ENCODE measurements around the gene NRG3.

Gene NRG3

DNA sequence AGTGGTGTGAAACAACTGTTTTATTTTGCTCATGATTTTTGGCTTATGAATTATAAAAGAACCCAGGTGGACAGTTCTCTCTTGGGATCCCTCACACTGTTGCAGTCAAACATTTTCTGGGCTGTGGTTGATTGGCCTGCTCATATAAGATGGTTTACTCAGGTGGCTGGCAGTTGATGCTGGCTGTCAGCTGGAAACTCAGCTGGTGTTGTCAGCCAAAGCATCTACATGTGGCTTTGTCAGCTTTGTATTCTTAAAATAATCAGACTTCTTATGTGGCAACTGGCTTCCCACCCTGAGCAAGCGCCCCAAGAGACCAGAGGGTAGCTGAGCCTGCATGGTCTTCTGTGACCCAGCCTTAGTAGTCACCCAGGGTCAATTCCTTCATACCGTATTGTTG lies 534.7 kb downstream of the NRG3 start:
- Histone ChIP-seq H3K36me3 (ENCODE audit: control insufficient read depth in 2 of 2, insufficient read depth in 2 of 2, low read length in 2 of 2) (no peaks in the 10 kb centered on the region), H3K27me3 (ENCODE audit: control insufficient read depth in 2 of 2, insufficient read depth in 2 of 2, low read length in 2 of 2) (no peaks in the 10 kb centered on the region), H3K9me3 (ENCODE audit: control insufficient read depth in 2 of 2, low read length in 2 of 2) (no peaks in the 10 kb centered on the region), H3K27ac (ENCODE audit: low read depth in 2 of 2, low read length in 2 of 2) (no peak overlapping the region), H3K4me3 (ENCODE audit: low read length in 2 of 2) (no peak overlapping the region), H3K4me1 (ENCODE audit: control insufficient read depth in 2 of 2, insufficient read depth in 2 of 2, low read length in 2 of 2) (no peaks in the 10 kb centered on the region), H3K9ac (ENCODE audit: low read depth in 1 of 2, low read length in 2 of 2) (no peak overlapping the region)

- Histone ChIP-seq H3K9me3 (ENCODE audit: control insufficient read depth in 2 of 2, low read length in 2 of 2) (no peaks in the 10 kb centered on the region), H3K4me3 (ENCODE audit: low read length in 2 of 2) (no peak overlapping the region), H3K27me3 (ENCODE audit: control insufficient read depth in 2 of 2, insufficient read depth in 2 of 2, low read length in 2 of 2) (no peaks in the 10 kb centered on the region), H3K27ac (ENCODE audit: low read depth in 2 of 2, low read length in 2 of 2) (no peak overlapping the region), H3K9ac (ENCODE audit: low read depth in 1 of 2, low read length in 2 of 2) (no peak overlapping the region), H3K36me3 (ENCODE audit: control insufficient read depth in 2 of 2, insufficient read depth in 2 of 2, low read length in 2 of 2) (no peaks in the 10 kb centered on the region), H3K4me1 (ENCODE audit: control insufficient read depth in 2 of 2, insufficient read depth in 2 of 2, low read length in 2 of 2) (no peaks in the 10 kb centered on the region)
Measured at GRCh38 chr10:82411416-82411815, 536.4 kb downstream of the NRG3 start.

DNA sequence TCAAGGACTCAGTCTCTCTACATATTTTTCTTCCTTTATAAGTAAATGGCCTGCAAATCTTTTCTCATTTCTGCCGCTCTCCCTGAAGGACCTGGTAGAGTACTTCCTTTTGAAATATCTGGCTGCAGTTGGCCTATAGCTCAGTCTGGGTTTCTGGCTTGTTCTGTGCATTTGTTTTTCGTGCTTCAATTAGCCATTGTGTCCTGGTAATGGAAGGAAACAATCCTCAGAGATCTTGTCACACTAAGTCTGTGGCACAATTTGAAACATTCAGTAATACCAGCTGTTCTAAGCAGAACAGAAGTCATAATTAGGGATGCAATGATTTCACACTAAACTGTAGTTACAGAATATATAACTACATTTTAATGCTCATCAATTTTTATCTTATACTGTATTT lies 545.0 kb downstream of the NRG3 start:
- Histone ChIP-seq H3K9me3 (ENCODE audit: control insufficient read depth in 2 of 2, low read length in 2 of 2) (no peaks in the 10 kb centered on the region), H3K27ac (ENCODE audit: low read depth in 2 of 2, low read length in 2 of 2) (no peak overlapping the region), H3K4me3 (ENCODE audit: low read length in 2 of 2) (no peak overlapping the region)

DNA sequence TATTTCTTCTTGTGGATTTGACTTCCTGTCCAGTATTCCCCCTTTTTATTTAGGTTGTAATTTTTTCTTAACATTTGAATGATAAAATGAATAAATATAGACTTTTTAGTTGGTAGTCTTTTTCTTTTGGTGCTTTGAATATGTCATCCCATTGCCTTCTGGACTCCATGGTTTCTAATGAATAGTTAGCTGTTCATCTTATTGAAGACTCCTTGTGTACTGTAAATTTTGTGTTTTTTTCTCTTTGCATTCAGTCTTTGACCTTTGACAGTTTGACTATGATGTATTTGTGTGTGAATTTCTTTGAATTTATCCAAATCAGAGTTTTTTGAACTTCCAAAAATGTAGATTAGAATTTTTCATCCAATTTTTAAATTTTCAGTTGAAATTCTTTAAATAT lies 554.3 kb downstream of the NRG3 start:
- H3K4me1 ChIP-seq (ENCODE audit: control insufficient read depth in 2 of 2, insufficient read depth in 2 of 2, low read length in 2 of 2) = no peaks in the 10 kb centered on the region
- no peak overlapping the region for H3K27ac ChIP-seq (ENCODE audit: low read depth in 2 of 2, low read length in 2 of 2)
- H3K27me3 ChIP-seq (ENCODE audit: control insufficient read depth in 2 of 2, insufficient read depth in 2 of 2, low read length in 2 of 2) = no peaks in the 10 kb centered on the region
- no peak overlapping the region for H3K4me3 ChIP-seq (ENCODE audit: low read length in 2 of 2)
- H3K9me3 ChIP-seq (ENCODE audit: control insufficient read depth in 2 of 2, low read length in 2 of 2) = peaks cover 0 to 3% of the 10 kb centered on the region in 2 donors
- H3K9ac ChIP-seq (ENCODE audit: low read depth in 1 of 2, low read length in 2 of 2) = no peak overlapping the region
- H3K36me3 ChIP-seq (ENCODE audit: control insufficient read depth in 2 of 2, insufficient read depth in 2 of 2, low read length in 2 of 2) = no peaks in the 10 kb centered on the region

More for the DNA sequence above, 545.0 kb downstream of the NRG3 start:
- no peaks in the 10 kb centered on the region for H3K27me3 ChIP-seq (ENCODE audit: control insufficient read depth in 2 of 2, insufficient read depth in 2 of 2, low read length in 2 of 2)
- H3K36me3 ChIP-seq (ENCODE audit: control insufficient read depth in 2 of 2, insufficient read depth in 2 of 2, low read length in 2 of 2) = no peaks in the 10 kb centered on the region
- no peak overlapping the region for H3K9ac ChIP-seq (ENCODE audit: low read depth in 1 of 2, low read length in 2 of 2)
- no peaks in the 10 kb centered on the region for H3K4me1 ChIP-seq (ENCODE audit: control insufficient read depth in 2 of 2, insufficient read depth in 2 of 2, low read length in 2 of 2)

GRCh38 chr10:82438277-82438676 lies 563.3 kb downstream of the NRG3 start:
- H3K27me3 ChIP-seq (ENCODE audit: control insufficient read depth in 2 of 2, insufficient read depth in 2 of 2, low read length in 2 of 2) = no peaks in the 10 kb centered on the region
- H3K27ac ChIP-seq (ENCODE audit: low read depth in 2 of 2, low read length in 2 of 2) = no peak overlapping the region
- H3K4me3 ChIP-seq (ENCODE audit: low read length in 2 of 2) = no peak overlapping the region
- H3K9me3 ChIP-seq (ENCODE audit: control insufficient read depth in 2 of 2, low read length in 2 of 2) = no peaks in the 10 kb centered on the region
- no peaks in the 10 kb centered on the region for H3K4me1 ChIP-seq (ENCODE audit: control insufficient read depth in 2 of 2, insufficient read depth in 2 of 2, low read length in 2 of 2)
- H3K36me3 ChIP-seq (ENCODE audit: control insufficient read depth in 2 of 2, insufficient read depth in 2 of 2, low read length in 2 of 2) = no peaks in the 10 kb centered on the region
- H3K9ac ChIP-seq (ENCODE audit: low read depth in 1 of 2, low read length in 2 of 2) = no peak overlapping the region

DNA sequence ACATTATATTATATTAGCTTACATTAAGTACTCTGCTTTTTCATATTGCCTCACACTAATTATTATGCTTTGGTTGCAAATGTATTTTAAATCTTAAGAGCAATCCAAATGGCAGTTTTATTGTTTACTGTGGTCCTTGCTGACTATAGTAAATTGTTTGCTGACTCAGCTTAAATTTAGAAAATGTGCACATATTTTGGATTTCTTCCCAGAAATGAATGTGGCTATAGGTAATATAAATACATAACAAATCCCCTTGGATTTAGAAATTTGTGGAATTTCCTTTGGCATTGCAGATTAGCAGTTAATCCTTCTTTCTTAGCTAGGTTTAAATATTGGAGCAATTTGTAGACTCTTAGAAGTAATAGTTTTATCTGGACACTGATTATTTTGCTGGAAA lies 565.8 kb downstream of the NRG3 start:
- no peak overlapping the region for H3K27ac ChIP-seq (ENCODE audit: low read depth in 2 of 2, low read length in 2 of 2)

GRCh38 chr10:82452046-82452445 lies 577.1 kb downstream of the NRG3 start:
- no peak overlapping the region for H3K27ac ChIP-seq (ENCODE audit: low read depth in 2 of 2, low read length in 2 of 2)
- H3K9ac ChIP-seq (ENCODE audit: low read depth in 1 of 2, low read length in 2 of 2) = no peak overlapping the region
- H3K36me3 ChIP-seq (ENCODE audit: control insufficient read depth in 2 of 2, insufficient read depth in 2 of 2, low read length in 2 of 2) = no peaks in the 10 kb centered on the region
- no peaks in the 10 kb centered on the region for H3K9me3 ChIP-seq (ENCODE audit: control insufficient read depth in 2 of 2, low read length in 2 of 2)
- H3K4me1 ChIP-seq (ENCODE audit: control insufficient read depth in 2 of 2, insufficient read depth in 2 of 2, low read length in 2 of 2) = no peaks in the 10 kb centered on the region
- no peaks in the 10 kb centered on the region for H3K27me3 ChIP-seq (ENCODE audit: control insufficient read depth in 2 of 2, insufficient read depth in 2 of 2, low read length in 2 of 2)
- no peak overlapping the region for H3K4me3 ChIP-seq (ENCODE audit: low read length in 2 of 2)

More for the DNA sequence above, 565.8 kb downstream of the NRG3 start:
- H3K9ac ChIP-seq (ENCODE audit: low read depth in 1 of 2, low read length in 2 of 2) = no peak overlapping the region
- H3K36me3 ChIP-seq (ENCODE audit: control insufficient read depth in 2 of 2, insufficient read depth in 2 of 2, low read length in 2 of 2) = no peaks in the 10 kb centered on the region
- H3K4me1 ChIP-seq (ENCODE audit: control insufficient read depth in 2 of 2, insufficient read depth in 2 of 2, low read length in 2 of 2) = no peaks in the 10 kb centered on the region
- H3K4me3 ChIP-seq (ENCODE audit: low read length in 2 of 2) = no peak overlapping the region
- no peaks in the 10 kb centered on the region for H3K9me3 ChIP-seq (ENCODE audit: control insufficient read depth in 2 of 2, low read length in 2 of 2)
- H3K27me3 ChIP-seq (ENCODE audit: control insufficient read depth in 2 of 2, insufficient read depth in 2 of 2, low read length in 2 of 2) = no peaks in the 10 kb centered on the region

DNA sequence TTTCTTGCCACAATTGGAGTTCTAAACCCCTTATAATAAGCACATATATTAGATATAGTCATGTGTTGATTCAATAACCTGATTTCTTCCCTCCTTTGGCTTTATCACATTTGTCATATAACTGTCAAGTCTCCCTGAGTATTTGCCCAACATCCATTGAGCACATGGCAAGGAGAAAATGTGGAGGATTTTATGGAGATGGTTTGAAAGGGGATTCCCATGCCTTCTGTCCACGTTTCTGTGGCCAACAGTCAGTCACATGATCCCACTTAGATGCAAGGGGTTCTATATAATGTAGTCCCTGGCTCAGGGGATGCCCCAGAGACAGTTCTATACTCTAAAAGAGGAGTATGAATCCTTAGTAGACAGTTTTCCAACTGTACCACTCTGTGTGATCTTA lies 577.7 kb downstream of the NRG3 start:
- Histone ChIP-seq H3K4me3 (ENCODE audit: low read length in 2 of 2) (no peak overlapping the region), H3K36me3 (ENCODE audit: control insufficient read depth in 2 of 2, insufficient read depth in 2 of 2, low read length in 2 of 2) (no peaks in the 10 kb centered on the region), H3K27ac (ENCODE audit: low read depth in 2 of 2, low read length in 2 of 2) (no peak overlapping the region), H3K9ac (ENCODE audit: low read depth in 1 of 2, low read length in 2 of 2) (no peak overlapping the region), H3K4me1 (ENCODE audit: control insufficient read depth in 2 of 2, insufficient read depth in 2 of 2, low read length in 2 of 2) (no peaks in the 10 kb centered on the region), H3K9me3 (ENCODE audit: control insufficient read depth in 2 of 2, low read length in 2 of 2) (no peaks in the 10 kb centered on the region), H3K27me3 (ENCODE audit: control insufficient read depth in 2 of 2, insufficient read depth in 2 of 2, low read length in 2 of 2) (no peaks in the 10 kb centered on the region)

DNA sequence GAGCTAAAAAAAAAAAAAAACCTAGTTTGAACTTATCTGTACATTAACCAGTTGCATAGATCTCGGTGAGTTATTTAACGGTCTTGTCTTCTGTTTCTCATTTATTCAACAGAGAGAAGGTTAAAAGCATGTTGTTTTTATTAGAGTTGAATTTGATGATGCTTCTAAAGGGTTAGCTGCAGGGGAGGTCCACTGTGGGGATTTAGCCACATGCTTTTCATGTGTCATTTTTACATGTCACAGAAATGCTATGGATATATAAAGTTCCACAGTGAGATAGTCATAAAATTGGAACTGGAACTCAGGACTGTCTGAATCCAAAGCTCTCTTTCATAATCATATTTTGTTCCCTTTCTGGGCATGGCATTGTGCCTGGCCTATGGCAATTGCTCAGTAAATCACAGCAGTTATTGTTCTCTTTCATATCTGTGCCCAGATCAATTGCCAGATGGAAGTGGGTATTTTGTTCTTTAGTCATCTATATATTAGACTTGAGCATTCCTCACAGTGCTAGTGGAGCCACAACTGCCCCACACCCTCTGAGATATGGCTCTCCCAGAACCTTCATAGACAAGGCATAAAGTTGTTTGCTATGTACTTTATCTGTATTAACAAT lies 578.8 kb downstream of the NRG3 start:
- no peaks in the 10 kb centered on the region for H3K27me3 ChIP-seq (ENCODE audit: control insufficient read depth in 2 of 2, insufficient read depth in 2 of 2, low read length in 2 of 2)
- no peaks in the 10 kb centered on the region for H3K4me1 ChIP-seq (ENCODE audit: control insufficient read depth in 2 of 2, insufficient read depth in 2 of 2, low read length in 2 of 2)
- no peak overlapping the region for H3K9ac ChIP-seq (ENCODE audit: low read depth in 1 of 2, low read length in 2 of 2)
- H3K9me3 ChIP-seq (ENCODE audit: control insufficient read depth in 2 of 2, low read length in 2 of 2) = no peaks in the 10 kb centered on the region
- H3K36me3 ChIP-seq (ENCODE audit: control insufficient read depth in 2 of 2, insufficient read depth in 2 of 2, low read length in 2 of 2) = no peaks in the 10 kb centered on the region
- H3K4me3 ChIP-seq (ENCODE audit: low read length in 2 of 2) = no peak overlapping the region
- H3K27ac ChIP-seq (ENCODE audit: low read depth in 2 of 2, low read length in 2 of 2) = no peak overlapping the region

DNA sequence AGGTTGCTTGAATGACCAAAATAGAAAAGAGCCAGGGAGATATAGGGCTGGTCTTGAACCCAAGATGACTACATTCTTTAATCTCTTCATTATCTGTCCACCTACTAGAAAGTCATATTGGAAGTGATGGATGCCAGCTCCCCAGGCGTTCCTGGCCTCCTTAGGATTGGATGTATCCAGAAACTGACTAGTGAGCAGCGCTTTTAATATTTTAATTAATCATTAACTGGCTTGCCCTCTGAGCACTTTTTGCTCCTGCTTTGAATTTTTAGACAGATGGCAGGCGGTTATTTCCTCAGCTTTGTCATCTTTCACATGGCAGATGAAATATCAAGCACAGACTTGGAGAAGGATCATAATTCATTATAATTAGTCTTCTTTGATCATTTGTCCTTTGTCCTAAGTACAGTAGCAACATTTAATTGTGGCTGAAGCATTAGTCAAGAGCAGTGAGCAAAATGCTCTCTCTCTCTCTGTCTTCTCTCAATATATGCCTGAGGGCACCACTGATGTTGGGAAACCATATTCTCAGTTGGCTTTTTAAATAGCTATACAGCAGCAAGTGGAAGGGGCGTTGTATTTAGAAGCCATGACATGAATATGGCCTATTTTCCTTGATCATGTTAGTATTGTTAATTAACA lies 588.0 kb downstream of the NRG3 start:
- no peaks in the 10 kb centered on the region for H3K27me3 ChIP-seq (ENCODE audit: control insufficient read depth in 2 of 2, insufficient read depth in 2 of 2, low read length in 2 of 2)
- H3K4me3 ChIP-seq (ENCODE audit: low read length in 2 of 2) = no peak overlapping the region
- H3K4me1 ChIP-seq (ENCODE audit: control insufficient read depth in 2 of 2, insufficient read depth in 2 of 2, low read length in 2 of 2) = no peaks in the 10 kb centered on the region
- no peaks in the 10 kb centered on the region for H3K9me3 ChIP-seq (ENCODE audit: control insufficient read depth in 2 of 2, low read length in 2 of 2)
- no peak overlapping the region for H3K27ac ChIP-seq (ENCODE audit: low read depth in 2 of 2, low read length in 2 of 2)
- no peak overlapping the region for H3K9ac ChIP-seq (ENCODE audit: low read depth in 1 of 2, low read length in 2 of 2)
- H3K36me3 ChIP-seq (ENCODE audit: control insufficient read depth in 2 of 2, insufficient read depth in 2 of 2, low read length in 2 of 2) = no peaks in the 10 kb centered on the region
